ENCODE measurements around the gene EVA1C. TPM values are rescaled to one million over a fixed set of nuclear protein-coding genes. Genes with fewer than 3 reads are reported as not detected.

EVA1C gene
- total and polyA plus RNA-seq, 9 of the 15 experiments (the other 6 are each of a cell fraction or from before 2014, with no cell fraction given): 0.22 TPM; not detected in 8

- Histone ChIP-seq H3K9me1 (ENCODE audit: control insufficient read depth, insufficient read depth, low read length) (no peaks in the 10 kb centered on the region), H4K20me1 (replicated peaks; ENCODE audit: control insufficient read depth, insufficient read depth, low read length) (no peaks in the 10 kb centered on the region), H3K79me2 (ENCODE audit: control insufficient read depth, insufficient read depth, low read length) (no peaks in the 10 kb centered on the region), H3K4me1 (replicated peaks in 1 of 2; ENCODE audit: control insufficient read depth in 2 of 2, insufficient read depth in 2 of 2, low read length in 2 of 2) (peaks cover 12 to 40% of the 10 kb centered on the region in 2 experiments; a peak in 4 of 5 replicates), H3K4me3 (no peak overlapping the region), H3K4me2 (ENCODE audit: insufficient read depth, low read length) (no peak overlapping the region), H3K36me3 (ENCODE audit: control insufficient read depth, insufficient read depth, low read length) (no peaks in the 10 kb centered on the region), H3K27ac (ENCODE audit: extremely low read depth, low read depth, low read length) (no peak overlapping the region), H3K9ac (ENCODE audit: insufficient read depth in 1 of 2, low read depth in 2 of 2, low read length in 2 of 2) (no peak overlapping the region), H2AFZ (ENCODE audit: low read depth, low read length) (no peak overlapping the region), H3K9me3 (replicated peaks; ENCODE audit: control insufficient read depth, insufficient read depth, low read depth, low read length) (no peaks in the 10 kb centered on the region), H3K27me3 (ENCODE audit: control insufficient read depth in 2 of 2, insufficient read depth in 2 of 2, low read length in 2 of 2) (no peaks in the 10 kb centered on the region)
- intact Hi-C loops (cut with micrococcal nuclease) (no loop called here), in situ Hi-C loops (cut with MboI) (no loop called here)
- FAIRE-seq (no peak), ATAC-seq (no peak), DNase-seq (ENCODE audit: extremely low read depth in 1 of 4, low spot score in 3 of 4) (no peak)
- no TSS peak for BruUV-seq (replicated peaks)
- ChIA-PET POLR2A (interaction anchor here (1.6 kb wide), 1 partner anchor 14 kb away, joined by 4 read pairs; no protein-coding TSS in a partner anchor), CTCF (ENCODE audit: low intra/inter-chr PET ratio) (no interaction called here)
- WGBS (ENCODE audit: insufficient coverage, low coverage, missing lambda C conversion rate): 98% methylated on average over 4 of the region's 4 CpGs
- TF ChIP-seq, protein P1, sequence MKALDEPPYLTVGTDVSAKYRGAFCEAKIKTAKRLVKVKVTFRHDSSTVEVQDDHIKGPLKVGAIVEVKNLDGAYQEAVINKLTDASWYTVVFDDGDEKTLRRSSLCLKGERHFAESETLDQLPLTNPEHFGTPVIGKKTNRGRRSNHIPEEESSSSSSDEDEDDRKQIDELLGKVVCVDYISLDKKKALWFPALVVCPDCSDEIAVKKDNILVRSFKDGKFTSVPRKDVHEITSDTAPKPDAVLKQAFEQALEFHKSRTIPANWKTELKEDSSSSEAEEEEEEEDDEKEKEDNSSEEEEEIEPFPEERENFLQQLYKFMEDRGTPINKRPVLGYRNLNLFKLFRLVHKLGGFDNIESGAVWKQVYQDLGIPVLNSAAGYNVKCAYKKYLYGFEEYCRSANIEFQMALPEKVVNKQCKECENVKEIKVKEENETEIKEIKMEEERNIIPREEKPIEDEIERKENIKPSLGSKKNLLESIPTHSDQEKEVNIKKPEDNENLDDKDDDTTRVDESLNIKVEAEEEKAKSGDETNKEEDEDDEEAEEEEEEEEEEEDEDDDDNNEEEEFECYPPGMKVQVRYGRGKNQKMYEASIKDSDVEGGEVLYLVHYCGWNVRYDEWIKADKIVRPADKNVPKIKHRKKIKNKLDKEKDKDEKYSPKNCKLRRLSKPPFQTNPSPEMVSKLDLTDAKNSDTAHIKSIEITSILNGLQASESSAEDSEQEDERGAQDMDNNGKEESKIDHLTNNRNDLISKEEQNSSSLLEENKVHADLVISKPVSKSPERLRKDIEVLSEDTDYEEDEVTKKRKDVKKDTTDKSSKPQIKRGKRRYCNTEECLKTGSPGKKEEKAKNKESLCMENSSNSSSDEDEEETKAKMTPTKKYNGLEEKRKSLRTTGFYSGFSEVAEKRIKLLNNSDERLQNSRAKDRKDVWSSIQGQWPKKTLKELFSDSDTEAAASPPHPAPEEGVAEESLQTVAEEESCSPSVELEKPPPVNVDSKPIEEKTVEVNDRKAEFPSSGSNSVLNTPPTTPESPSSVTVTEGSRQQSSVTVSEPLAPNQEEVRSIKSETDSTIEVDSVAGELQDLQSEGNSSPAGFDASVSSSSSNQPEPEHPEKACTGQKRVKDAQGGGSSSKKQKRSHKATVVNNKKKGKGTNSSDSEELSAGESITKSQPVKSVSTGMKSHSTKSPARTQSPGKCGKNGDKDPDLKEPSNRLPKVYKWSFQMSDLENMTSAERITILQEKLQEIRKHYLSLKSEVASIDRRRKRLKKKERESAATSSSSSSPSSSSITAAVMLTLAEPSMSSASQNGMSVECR (CRISPR knock-in tag; IDR thresholded peaks at IDR 0.05): no peak
- no peak for TF ChIP-seq SMAD4 (CRISPR knock-in tag; conservative IDR thresholded peaks at IDR 0.05)
- no peak for TF ChIP-seq USF2 (CRISPR knock-in tag; IDR thresholded peaks at IDR 0.05)
- TF ChIP-seq CBX5 (IDR thresholded peaks at IDR 0.05; ENCODE audit: borderline replicate concordance, low read depth): no peak
- TF ChIP-seq TSHZ1 (CRISPR knock-in tag; IDR thresholded peaks at IDR 0.05): no peak
- TF ChIP-seq, protein P2, sequence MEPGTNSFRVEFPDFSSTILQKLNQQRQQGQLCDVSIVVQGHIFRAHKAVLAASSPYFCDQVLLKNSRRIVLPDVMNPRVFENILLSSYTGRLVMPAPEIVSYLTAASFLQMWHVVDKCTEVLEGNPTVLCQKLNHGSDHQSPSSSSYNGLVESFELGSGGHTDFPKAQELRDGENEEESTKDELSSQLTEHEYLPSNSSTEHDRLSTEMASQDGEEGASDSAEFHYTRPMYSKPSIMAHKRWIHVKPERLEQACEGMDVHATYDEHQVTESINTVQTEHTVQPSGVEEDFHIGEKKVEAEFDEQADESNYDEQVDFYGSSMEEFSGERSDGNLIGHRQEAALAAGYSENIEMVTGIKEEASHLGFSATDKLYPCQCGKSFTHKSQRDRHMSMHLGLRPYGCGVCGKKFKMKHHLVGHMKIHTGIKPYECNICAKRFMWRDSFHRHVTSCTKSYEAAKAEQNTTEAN (CRISPR knock-in tag; IDR thresholded peaks at IDR 0.05): no peak
- TF ChIP-seq FIP1L1 (IDR thresholded peaks at IDR 0.05; ENCODE audit: low read depth, low read length, poor library complexity, severe bottlenecking): no peak
- no peak for TF ChIP-seq RBM14 (IDR thresholded peaks at IDR 0.05; ENCODE audit: borderline replicate concordance, insufficient read depth, low read depth, low read length)
- TF ChIP-seq, protein P3, sequence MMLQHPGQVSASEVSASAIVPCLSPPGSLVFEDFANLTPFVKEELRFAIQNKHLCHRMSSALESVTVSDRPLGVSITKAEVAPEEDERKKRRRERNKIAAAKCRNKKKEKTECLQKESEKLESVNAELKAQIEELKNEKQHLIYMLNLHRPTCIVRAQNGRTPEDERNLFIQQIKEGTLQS (IDR thresholded peaks at IDR 0.05): no peak
- TF ChIP-seq, protein P3 (CRISPR knock-in tag; conservative IDR thresholded peaks at IDR 0.05): no peak
- no peak for TF ChIP-seq BMI1 (IDR thresholded peaks at IDR 0.05; ENCODE audit: low read length)
These were observed 132.2 kb downstream of the EVA1C start for GRCh38 chr21:32544697-32545096.
